ENCODE results near the gene ERN2.
"Not testable (repeated sequence)": the region's sequence is repeated elsewhere in the genome, so short reads cannot be mapped to it uniquely, and the experiment has no call there.

ERN2 gene

DNA sequence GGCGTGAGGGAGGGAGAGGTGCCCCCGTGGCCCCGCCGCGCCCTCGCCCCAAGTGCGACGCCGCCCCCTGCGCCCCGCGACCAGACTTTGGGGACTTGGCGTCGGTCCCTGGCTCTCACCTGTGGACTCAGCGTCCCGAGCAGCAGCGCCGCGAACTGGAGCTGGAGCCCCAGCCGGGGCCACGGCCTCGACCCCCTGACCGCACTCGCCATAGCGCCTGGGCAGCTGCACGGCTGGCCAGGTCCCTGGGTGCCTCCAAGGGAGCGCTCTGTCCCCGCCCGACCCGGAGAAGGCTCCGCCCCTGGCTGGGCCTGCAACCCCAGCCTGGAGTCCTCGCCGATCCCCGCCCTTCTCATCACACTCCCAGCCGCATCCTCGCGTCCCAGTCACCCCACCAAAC lies at the start of gene ERN2:
ERN2 (minus strand) TSS at position 247 of the 400 bp plus-strand sequence; CDS start at position 212, 35 bp downstream.
- no peak for DNase-seq (ENCODE audit: low read depth, low spot score)

DNA sequence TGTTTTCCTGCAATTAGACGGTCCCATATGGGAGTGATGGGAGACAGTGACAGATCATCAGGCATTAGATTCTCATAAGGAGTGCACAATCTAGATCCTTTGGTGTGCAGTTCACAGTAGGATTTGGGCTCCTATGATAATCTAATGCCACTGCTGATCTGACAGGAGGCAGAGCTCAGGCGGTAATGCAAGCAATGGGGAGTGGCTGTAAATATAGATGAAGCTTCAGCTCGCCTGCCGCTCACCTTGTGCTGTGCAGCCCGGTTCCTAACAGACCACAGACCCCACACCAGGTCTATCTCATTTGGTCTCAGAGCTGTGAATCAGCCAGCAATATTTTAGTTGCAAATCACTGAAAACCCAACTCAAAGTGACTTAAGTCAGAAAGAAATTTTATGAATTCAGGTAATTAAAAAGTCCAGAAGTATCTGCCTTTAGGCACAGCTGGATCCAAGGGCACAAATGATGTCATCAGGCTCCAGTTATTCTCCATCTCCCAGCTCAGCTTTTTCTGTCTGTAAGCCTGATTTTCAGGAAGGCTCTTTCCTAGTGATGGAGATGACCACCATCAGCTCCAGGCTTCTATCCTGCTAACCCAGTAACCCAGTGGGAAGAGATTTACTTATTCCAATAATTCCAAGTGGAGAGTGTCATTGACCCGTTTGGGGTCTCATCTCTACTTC lies 45.1 kb upstream of the ERN2 start:
- no peak for DNase-seq (ENCODE audit: low read depth, low spot score)

DNA sequence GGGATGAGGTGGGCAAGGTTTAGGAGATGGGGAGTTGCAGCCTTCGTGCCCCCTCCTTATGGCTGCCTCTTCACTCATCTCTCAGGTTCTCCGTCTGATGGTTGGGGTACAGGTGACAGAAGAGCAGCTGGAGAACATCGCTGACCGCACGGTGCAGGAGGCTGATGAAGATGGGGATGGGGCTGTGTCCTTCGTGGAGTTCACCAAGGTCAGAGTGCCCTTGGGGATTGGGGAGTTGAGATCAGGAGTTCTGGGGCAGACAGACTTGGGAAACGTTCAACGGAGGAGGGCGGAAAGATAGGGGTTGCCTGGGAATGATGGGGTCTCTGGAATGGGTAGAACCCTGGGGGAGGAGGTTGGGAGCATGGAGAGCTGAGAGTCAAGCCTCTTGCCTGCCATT lies 44.1 kb upstream of the ERN2 start:
- DNase-seq (ENCODE audit: low read depth, low spot score): no peak

DNA sequence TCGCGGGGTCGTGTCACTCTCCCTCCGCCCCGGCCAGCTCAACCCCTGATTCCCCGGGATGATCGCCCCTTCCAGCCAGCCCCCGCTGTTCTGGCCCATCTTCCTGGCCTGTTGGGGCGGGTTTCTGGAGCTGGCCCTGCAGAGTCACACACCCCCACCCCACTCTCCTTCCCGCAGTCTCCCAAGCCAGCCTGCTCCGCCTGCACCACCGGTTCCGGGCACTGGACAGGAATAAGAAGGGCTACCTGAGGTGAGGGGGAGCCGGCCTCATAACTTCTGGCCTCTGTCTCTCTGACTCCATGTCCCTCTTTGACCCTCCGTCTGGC lies 42.4 kb upstream of the ERN2 start:
- no peak for DNase-seq (ENCODE audit: low read depth, low spot score)

DNA sequence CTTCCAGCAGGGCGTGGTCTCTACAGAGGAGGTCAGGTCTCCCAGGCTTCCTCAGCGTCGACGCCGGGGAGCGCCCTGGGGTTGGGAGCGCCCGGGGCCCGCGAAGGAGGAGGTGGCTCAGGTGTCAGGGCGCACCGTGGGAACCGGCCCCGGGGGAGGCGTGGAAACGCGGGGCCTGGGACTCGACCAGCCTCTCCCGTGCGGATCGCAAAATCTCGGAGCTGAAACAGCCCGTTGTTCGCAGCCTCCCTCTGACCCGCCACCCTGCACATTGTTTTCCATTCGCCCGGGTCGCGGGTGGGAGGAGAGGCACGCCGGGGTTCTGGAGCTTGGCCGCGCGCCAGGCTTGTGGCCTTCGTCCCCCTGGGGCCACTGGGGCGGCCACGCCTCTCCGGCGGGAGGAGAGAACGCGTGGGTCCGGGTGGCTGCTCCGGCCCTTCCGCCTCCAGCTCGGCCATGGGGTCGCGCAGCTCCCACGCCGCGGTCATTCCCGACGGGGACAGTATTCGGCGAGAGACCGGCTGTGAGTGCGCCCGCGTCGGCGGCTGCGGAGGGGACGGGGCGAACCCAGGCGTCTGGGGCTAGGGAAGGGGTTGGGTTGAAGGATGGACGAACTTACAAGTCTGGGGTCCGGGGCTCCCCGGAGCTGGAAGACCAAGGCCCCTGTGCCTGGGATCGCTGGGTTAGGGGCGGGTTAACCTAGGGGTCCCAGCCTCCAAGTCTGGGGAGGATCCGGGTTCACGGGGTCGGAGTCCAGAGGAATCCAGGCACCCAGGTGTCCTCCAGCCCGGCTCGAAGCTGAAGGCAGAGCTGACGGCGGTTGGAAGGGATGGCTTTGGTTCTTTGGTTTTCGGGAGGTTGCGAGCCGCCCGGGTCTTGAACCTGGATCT lies 41.8 kb upstream of the ERN2 start, which contains the start of gene CHP2:
CHP2 (plus strand) TSS at position 433 of the 890 bp plus-strand sequence; CDS start at position 457, 24 bp downstream.
- no peak for DNase-seq (ENCODE audit: low read depth, low spot score)

DNA sequence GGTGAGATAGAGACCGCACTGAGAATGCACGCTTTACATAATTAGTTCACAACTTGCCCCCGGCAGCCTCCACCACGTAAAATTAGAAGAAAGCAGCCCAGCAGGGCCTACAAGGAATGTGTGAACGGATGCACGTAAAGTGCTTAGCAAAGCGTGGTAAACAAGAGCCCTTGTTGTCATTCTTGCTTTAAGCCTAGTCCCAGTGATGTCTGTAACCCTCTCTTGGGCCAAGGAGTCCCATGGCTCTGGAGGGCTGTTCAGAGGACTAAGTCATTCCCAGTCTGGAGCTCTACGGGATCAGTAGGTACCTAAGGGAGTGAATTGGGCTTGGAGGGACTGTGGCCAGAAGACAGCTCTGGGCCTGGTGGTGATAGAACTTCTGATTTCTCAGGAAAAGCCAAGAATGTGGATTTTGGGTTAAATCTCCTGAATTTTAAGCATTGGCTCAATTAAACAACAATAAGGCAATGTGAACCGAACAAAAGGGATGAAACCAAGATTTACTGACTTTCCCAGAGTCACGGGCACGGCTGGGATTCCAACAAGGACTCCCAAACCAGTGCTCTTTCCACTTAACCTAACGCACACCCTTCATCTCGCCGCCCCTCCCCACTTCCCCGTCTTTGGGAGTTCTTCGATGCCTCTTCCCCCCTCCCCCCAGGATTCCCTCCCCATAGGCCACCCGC lies 41.0 kb upstream of the ERN2 start:
- no peak for DNase-seq (ENCODE audit: low read depth, low spot score)

DNA sequence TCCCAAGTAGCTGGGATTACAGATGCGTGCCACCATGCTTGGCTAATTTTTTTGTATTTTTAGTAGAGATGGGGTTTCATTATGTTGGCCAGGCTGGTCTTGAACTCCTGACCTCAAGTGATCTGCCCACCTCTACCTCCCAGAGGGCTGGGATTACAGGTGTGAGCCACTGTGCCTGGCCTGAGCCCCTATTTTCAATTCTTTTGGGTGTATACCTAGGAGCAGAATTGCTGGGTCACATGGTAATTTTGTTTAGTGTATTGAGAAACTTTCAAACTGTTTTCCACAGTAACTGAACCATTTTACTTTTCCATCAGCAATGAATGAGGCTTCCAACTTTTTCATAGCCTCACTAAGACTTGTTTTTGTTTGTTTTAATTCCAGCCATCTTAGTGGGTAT lies 38.0 kb upstream of the ERN2 start:
- not testable (repeated sequence) for DNase-seq (ENCODE audit: low read depth, low spot score)

DNA sequence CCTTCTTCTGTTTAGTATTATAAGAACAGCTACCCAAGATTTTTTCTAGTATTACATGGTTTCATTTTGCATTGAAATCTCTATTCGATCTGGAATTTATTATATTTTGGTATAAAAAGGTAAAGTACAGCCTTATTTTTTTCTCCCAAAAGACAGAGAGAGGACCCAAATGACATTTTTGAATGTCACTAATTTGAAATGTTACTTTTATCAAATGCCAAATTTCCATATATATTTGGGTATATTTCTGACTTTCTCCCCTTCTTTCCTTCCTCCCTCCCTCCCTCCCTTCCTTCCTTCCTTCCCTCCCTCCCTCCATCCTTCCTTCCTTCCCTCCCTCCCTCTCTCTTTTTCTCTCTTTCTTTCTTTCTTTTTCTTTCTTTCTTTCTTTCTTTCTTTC lies 35.6 kb upstream of the ERN2 start:
- no peak for DNase-seq (ENCODE audit: low read depth, low spot score)

DNA sequence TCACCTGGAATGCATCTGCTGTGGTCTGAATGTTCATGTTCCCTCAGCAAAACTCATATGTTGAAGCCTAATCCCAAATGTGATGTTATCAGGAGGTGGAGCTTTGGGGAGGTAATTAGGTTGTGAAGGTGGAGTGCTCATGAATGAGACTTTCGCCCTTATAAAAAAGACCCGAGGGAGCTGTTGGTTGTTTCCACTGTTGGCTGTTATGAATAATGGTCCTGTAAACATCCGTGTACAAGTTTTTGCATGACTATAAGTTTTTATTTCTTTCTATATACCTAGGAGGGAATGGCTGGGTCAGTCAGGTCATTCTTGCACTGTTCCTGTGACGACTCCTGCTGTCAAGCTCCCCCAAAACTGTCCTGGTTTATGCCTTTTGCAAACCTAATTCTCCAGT lies 32.2 kb upstream of the ERN2 start:
- no peak for DNase-seq (ENCODE audit: low read depth, low spot score)

DNA sequence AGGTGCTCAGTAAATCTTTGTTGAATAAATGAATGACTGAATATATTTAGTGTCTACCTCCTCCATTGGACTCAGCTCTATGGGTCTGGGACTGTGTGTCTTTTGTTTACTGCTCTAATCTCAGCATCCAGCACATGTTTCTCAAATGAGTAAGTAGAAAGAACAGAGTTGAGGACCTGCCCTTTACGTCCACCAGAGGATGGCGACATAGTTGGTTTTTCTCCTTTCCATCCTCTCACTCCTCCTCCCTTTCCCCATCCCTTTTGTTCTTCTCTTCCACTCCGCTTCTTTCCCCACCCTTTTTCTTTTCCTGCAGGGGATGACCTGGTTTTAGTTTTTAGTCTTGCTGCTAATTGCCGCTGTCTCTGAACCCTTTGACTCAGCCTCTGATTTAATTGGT lies 29.7 kb upstream of the ERN2 start:
- no peak for DNase-seq (ENCODE audit: low read depth, low spot score)

DNA sequence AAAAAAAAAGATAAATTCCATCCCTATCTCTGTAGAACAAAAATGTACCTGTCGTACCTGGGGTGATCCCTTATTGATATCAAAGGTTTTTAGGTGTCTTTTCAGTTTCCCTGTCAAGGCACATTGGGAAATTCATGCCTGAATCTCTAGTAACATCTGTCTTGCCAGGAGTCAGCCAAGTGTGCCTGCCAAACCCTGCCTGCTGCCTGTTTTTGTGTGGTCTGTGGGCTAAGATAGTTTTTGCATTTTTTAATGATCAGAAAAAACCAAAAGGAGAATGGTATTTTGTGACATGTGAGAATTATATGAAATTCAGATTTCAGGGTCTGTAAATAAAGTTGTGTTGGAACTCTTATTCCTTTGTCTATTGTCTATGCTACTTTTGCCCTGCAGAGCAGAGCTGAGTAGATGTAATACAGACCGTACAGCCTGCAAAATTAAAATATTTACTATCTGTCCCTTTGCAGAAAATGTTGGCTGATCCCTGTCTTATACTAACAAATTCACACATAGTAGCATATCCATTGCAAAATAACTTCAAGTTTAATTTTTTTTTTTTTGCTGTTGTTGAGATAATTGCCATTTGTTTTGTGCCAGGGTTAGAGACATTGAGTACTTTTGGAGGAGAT lies 28.8 kb upstream of the ERN2 start:
- DNase-seq (ENCODE audit: low read depth, low spot score): no peak

DNA sequence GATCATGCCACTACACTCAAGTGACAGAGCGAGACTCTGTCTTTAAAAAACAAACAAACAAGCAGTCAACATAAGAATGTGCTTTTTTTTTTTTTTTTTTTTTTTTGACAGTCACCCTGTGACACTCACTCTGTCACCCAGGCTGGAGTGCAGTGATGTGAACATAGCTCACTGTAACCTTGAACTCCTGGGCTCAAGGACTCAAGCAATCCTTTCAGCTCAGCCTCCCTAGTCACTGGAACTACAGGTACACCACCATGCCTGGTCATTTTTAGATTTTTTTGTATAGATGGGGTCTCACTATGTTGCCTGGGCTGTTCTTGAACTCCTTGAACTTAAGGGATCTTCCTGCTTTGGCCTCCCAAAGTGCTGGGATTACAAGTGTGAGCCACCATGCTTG lies 26.5 kb upstream of the ERN2 start:
- no peak for DNase-seq (ENCODE audit: low read depth, low spot score)

DNA sequence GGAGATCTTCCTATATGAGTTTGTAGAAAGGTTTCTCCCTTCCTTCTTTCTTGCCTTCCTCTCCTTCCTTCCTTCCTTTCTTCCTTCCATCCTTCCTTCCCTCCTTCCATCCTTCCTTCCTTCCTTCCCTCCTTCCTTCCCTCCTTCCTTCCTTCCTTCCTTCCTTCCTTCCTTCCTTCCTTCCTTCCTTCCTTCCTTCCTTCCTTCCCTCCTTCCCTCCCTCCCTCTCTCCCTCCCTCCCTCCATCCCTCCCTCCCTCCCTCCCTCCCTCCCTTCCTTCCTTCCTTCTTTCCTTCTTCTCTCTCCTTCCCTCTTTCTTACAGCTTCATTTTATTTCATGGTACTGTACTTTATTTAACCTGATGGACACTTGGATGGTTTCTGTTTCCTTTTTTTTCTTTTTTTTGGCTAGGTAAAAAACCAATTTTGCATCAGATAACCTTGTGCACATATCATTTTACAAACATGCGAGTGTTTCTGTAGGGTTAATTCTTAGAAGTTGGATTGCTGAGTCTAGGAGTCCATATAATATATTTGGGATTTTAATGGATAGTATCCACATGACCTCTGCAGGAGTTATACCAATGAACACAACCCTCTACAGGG lies 24.5 kb upstream of the ERN2 start:
- not testable (repeated sequence) for DNase-seq (ENCODE audit: low read depth, low spot score)

DNA sequence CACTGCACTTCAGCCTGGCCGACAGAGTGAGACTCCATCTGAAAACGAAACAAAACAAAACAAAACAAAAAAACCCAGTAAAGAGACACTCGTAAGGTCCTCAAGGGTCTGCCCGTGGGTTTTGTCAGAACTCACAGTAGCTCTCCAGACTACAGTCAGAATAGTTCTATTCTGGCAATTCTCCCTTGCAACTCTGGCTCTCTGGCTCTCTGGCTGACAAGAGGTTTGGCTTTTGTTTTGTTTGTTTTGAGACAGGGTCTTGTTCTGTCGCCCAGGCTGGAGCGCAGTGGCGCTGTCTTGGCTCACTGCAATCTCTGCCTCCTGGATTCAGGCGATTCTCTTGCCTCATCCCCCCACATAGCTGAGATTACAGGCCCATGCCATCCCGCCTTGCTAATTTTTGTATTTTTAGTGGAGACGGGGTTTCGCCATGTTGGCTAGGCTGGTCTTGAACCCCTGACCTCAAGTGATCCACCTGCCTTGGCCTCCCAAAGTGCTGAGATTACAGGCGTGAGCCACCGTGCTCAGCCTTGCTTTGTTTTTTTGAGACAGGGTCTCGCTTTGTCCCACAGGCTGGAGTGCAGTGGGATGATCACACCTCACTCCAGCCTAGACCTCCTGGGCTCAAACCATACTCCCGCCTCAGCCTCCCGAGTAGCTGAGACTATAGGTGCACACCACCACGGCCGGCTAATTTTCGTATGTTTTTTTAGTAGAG lies 21.3 kb upstream of the ERN2 start:
- no peak for DNase-seq (ENCODE audit: low read depth, low spot score)

DNA sequence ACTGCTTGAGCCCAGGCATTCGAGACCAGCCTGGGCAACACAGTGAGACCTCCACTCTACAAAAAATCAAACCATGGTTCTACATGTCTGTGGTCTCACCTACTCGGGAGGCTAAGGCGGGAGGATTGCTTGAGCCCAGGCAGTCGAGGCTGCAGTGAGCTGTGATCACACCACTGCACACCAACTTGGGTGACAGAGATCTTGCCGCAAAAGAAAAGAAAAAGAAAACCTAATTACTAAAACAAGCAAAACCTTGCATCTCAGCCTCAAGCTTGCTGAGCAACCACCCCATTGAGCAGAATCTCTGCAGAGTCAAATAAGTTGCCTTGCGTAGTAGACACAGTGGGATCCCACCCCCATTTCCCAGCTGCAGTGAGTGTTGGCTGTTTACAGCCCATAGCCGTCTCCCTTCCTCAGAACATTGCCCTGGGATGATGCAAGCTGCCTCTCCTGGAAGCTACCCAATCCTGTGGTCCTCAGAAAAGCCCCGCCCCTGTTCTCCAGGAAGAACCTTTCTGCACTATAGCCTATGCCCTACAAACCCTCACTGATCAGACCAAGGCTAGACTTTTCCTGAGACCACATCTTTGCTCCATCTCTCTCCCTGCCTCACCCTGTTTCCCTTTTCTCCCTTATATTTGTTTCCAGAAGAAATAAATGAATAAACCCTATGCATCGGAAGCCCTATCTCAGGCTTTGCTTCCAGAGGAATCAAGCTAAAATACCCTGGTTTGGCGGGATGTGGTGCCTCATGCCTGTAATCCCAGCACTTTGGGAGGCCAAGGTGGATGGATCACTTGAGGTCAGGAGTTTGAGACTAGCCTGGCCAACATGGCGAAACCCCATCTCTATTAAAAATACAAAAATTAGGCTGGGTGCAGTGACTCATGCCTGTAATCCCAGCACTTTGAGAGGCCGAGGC lies 16.7 kb upstream of the ERN2 start:
- DNase-seq (ENCODE audit: low read depth, low spot score): no peak

DNA sequence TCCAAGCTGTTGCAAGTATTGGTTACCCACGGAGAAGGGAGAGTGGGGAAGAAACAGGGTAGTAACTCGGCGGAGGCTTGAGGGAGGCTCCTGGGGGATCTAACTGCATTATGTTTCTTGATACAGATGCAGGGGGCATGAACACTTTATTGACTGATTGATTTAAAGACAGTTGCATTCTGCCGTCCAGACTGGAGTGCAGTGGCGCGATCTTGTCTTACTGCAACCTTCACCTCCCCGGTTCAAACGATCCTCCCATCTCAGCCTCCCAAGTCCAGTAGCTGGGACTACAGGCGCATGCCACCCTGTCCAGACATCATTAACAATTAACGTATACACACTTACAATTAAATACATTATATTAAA lies 15.1 kb upstream of the ERN2 start:
- no peak for DNase-seq (ENCODE audit: low read depth, low spot score)

DNA sequence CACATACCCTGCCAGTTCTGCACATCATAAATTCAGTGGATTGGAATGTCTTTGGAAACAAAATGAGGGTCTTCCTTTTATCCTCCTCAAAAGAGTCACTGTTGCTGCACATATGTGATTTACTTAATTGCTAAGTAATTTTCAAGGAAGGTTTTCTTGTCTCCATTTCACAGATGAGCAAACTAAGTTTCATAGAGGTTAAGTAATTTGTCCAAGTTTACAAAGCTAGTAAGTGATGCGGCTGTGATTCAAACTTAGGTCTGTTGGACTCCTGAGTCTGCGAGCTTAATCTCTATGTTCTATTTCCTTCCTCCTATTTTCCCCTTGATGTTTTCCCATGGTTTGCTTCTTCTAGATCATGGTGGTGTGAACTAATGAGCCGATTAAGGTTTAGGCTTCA lies 13.7 kb upstream of the ERN2 start:
- no peak for DNase-seq (ENCODE audit: low read depth, low spot score)

DNA sequence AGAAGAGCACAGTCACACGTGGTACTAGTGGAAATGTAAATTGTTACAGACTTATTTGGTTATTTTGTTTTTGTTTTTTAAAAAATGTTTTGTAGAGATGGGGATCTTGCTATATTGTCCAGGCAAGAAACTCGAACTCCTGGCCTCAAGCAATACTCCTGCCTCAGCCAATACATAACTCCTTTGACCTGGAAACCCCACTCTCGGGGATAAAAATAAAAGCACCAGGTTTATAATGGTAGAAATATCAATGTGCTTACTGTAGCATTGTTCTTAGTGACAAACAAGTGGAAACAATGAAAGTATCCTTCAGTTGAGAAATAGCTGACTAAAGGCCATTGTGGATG lies 11.7 kb upstream of the ERN2 start:
- no peak for DNase-seq (ENCODE audit: low read depth, low spot score)

DNA sequence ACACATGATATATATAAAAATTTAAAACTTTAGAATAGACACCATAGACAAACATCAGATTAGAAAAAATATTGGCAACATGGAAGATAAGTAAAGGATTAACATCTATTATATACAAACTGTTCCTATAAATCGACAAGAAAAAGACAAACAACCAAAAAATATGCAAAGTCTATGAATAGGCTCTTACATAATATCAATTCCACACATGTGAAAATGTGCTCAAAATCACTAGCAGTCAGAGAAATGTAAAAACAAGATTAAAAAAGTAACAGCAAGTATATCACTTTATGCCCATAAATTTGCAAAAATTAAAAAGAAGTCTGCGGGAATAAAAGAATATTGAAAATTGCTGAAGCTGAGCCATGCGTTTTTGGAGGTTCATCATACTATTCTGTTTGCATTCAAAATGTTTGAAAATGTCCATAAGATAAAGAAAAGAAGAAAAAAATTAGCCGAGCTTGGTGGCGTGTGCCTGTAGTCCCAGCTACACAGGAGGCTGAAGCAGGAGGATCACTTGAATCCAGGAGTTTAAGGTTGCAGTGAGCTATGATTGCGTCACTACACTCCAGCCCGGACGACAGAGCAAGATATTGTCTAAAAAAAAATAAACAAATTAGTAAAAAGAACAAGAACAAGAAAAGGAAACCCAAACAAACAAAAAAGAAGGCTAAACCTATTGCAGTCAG lies 11.2 kb upstream of the ERN2 start:
- DNase-seq (ENCODE audit: low read depth, low spot score): no peak
